Activated CD4-positive, alpha-beta T cell treated with anti-CD3 and anti-CD28 coated beads, Interleukin-2, amount 50 U/mL, for 4 hours (primary cell): Measurements from ENCODE around the gene CDH26.
"Not testable (repeated sequence)": the region's sequence is repeated elsewhere in the genome, so short reads cannot be mapped to it uniquely, and the experiment has no call there.

Experiments used
- DNase-seq, 2 experiments: peaks; one replicate each; pipeline ENCODE4 v3.0.0-alpha.2; 2020

CDH26 gene

GRCh38 chr20:59942245-59942644, 16.0 kb upstream of the CDH26 start:
- DNase-seq, result no peak

DNA sequence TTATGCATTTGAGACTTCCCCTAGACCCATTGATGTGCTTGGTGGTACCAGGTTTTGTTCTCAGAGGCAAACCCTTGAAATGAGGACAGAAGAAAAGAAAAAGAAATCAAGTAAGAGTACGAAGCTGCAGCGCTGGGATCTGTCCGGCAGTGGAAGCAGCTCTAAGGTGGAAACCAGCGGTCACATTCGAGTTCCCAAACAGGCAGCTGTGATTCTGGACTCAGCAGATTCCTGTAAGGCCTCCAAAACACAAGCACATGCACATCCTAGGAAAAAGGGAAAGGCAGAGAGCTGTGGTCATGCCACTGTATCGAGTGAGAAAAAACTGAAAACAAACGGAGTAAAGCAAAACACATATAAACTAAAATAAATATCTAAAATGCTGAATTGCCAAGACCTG, 13.5 kb upstream of the CDH26 start:
- DNase-seq, result no peak

DNA sequence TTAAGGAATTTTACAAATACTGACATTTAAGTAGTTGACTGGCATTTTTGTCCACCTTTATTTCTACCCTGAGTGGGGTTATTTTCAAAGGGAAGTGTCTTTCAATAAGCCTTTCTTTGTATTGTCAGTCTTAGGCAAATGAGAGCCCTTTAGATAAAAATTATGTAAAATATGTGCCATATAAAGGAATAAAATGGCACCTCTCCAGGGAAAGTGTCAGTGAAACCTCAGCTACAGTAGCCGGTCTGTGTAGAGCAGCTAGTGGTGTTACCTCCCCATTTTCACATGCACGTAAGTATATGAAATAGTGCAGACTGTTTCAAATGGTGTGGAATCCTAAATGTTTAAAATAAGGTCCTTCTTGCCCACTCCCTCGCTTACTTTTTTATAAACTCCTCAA, 13.0 kb upstream of the CDH26 start:
- DNase-seq, result no peak

DNA sequence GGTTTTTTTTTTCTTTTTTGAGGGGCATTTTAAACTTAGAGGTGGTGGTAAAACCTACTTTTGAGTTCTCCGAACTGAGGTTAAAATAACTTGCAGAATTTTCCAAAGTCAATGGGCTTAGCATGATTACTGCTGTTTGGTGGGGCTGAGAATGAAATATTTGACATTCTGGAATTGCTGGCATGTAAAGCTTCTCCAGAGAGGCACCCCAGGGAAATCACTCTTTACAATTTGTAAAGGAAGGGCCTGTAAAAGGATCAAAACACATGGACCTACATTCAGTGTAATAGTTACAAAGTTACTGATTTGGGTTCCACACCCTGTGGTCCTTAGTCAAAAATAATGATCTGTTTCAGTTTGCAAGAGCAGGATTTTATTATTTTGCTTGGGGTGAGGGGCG, 12.5 kb upstream of the CDH26 start:
- no peak for DNase-seq

GRCh38 chr20:59947376-59947775, 10.8 kb upstream of the CDH26 start:
- no peak for DNase-seq

DNA sequence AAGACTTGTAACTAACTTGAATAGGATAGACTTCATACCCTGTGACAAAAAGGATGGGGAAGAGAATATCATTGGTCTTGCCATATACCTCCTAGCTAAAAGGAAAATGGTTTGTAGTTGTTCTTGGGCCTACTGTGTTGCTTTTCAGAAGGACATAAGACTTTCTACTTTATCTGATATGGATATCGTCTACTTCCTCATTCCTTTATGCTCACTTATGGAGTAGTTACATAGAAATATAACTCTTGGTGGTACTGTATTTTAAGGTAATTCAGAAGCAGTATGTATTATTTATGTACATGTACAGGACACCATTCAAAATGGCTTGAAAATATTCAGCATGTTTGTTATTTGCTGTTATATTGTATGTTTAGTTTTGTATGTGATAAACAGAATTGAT, 10.0 kb upstream of the CDH26 start:
- DNase-seq, result no peak

- no peak for DNase-seq
Observed at GRCh38 chr20:59948828-59949720, 9.1 kb upstream of the CDH26 start.

- no peak for DNase-seq
Observed at GRCh38 chr20:59949911-59950310, 8.3 kb upstream of the CDH26 start.

GRCh38 chr20:59954718-59955117, 3.5 kb upstream of the CDH26 start:
- no peak for DNase-seq

DNA sequence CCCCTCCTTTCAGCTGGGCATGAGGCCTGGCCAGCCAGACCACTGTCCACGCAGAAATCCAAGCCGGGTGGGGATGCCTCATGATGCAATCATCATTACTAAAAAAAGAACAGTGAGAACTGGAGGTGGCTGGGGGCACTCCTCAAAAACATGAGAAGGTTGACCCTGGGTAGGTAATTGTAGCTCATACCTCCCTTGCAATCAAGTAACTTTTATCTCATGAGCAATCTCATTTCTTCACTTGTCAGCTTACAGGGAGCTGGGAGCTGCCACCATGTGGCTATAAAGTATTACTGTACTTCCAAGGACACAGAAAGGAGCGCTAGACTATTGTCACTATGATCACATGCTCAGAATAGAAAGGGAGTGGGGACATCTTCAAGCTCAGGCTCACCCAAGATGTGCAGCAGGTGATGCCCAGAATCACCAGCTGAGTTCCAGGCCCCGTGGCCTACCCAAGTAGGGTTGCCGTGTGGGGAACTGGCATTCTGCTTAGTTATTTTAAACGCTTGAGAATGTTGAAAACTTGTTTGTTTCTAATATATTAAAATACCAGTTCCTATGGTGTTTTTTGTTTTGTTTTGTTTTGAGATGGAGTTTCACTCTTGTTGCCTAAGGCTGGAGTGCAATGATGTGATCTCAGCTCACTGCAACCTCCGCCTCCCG, 3.0 kb upstream of the CDH26 start:
- no peak for DNase-seq

GRCh38 chr20:59957568-59957967, 655 bp upstream of the CDH26 start:
- not testable (repeated sequence) for DNase-seq

DNA sequence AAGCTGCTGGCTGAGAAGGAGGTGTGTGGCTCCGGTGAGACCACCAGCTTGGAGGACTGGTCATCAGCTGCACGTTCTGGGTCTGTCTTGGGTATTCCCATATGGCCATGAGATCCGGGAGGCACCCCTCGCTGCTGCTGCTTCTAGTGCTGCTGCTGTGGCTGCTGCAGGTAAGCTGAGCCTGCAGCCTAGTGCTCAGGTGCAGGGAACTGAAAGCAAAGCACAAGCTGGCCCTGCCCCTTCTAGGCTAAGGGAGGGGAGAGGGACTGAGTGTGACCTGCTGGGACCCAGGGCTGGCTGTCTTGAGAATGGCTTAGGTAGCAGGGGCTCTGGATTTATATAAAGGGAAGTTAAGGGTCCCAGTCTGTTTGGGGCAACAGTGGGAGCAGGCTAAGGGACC, 403 bp downstream of the CDH26 start:
- DNase-seq, result no peak

DNA sequence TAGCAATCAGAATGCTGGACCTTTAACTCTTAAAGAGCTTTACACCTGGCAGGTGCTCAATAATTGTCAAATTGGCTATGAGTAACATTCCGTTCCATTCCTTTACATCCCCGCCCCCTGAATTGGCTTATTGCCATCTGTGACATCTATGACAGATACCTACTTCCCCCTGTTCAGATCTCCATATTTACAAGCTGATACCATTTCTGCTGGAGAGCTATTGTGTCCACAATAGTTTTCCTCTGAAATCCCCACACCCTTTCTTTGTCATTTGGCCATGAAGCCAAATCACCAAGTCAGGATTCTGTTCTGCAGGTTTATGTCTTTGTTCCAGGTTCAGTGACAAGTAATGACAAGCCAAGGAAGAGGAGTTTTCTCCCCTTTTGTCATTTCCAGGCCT, 3.2 kb downstream of the CDH26 start:
- no peak for DNase-seq

DNA sequence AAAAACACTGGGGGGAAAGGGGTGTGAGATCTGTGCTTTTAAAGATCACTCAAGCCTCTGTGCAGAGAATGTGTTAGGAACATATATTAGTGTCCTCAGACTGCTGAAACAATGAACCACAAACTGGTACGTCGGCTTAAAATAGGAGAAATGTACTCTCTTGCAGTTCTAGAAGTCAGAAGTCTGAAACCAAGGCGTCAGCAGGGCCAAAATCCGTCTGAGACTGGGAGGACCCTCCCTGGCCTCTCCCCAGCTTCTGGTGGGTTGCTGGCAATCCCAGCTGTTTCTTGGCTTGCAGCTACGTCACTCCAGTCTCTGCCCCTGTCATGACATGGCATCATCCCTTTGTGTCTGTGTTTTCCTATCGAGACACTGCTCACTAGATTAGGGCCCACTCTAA, 3.9 kb downstream of the CDH26 start:
- DNase-seq, result no peak

GRCh38 chr20:59966428-59966827, 8.2 kb downstream of the CDH26 start:
- no peak for DNase-seq

DNA sequence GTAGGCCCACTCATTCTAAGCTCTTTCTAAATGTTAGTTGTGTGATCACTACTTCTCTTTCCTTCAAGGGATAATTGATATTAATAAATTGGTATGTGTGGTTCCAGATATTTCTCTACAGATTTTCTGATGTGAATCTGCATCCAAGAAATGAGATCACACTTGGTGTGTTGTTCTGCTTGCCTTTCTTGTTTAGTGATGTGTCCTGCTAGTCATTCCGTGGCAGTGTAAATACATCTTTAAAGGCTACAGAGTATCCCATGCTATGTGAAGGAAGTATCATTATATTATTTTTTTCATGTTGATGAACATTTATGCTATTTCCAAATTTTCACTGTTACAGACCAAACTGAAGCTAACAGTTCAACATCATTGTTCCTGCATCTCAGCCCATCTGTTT, 13.2 kb downstream of the CDH26 start:
- DNase-seq, result no peak

GRCh38 chr20:59972037-59972801, 14.0 kb downstream of the CDH26 start:
- DNase-seq, result no peak

GRCh38 chr20:59976156-59976782, 18.0 kb downstream of the CDH26 start:
- no peak for DNase-seq

GRCh38 chr20:59977086-59977485, 18.9 kb downstream of the CDH26 start:
- DNase-seq, result no peak

- DNase-seq, result no peak
Observed at GRCh38 chr20:59983076-59983475, 24.9 kb downstream of the CDH26 start.

- DNase-seq, result no peak
Observed at GRCh38 chr20:59984541-59984940, 26.3 kb downstream of the CDH26 start.

- no peak for DNase-seq
Observed at GRCh38 chr20:59985164-59985563, 26.9 kb downstream of the CDH26 start.

- DNase-seq, result no peak
Observed at GRCh38 chr20:59985864-59986263, 27.6 kb downstream of the CDH26 start.
